A549 (cell line): ENCODE measurements around the gene DPT.

Experiments used
- BCL3 ChIP-seq: fragments of >200 bp; sonication (Bioruptor Twin); formaldehyde crosslinking; IDR thresholded peaks from 3 replicates; pipeline ENCODE4 v1.6.1; 2016
- CHD2 ChIP-seq: fragments of 150-350 bp; IDR thresholded peaks from 2 replicates; pipeline ENCODE4 v1.6.1; 2014; ENCODE audit warnings: low read length; ENCODE audit not compliant: partially characterized antibody
- CTCF ChIP-seq: fragments of >200 bp; sonication (Bioruptor Twin); formaldehyde crosslinking; IDR thresholded peaks from 3 replicates; pipeline ENCODE4 v1.5.1; 2016
- EP300 ChIP-seq, 2 experiments: fragments of >200 bp; sonication (Bioruptor Twin); formaldehyde crosslinking; IDR thresholded peaks; 2 replicates in 1 of 2; 3 replicates in 1 of 2; pipeline ENCODE4 v1.6.1; 2016 to 2017
- JUN ChIP-seq, 2 experiments: fragments of >200 bp; sonication (Bioruptor Twin); formaldehyde crosslinking; IDR thresholded peaks; 2 replicates in 1 of 2; 3 replicates in 1 of 2; pipeline ENCODE4 v1.6.1; 2016 to 2017
- POLR2A ChIP-seq: IDR thresholded peaks from 2 replicates; pipeline ENCODE4 v1.6.1; 2012; ENCODE audit warnings: mild to moderate bottlenecking, low read length
- REST ChIP-seq: fragments of 200-600 bp; sonication (generic); IDR thresholded peaks from 2 replicates; pipeline ENCODE4 v1.6.1; 2016; ENCODE audit warnings: antibody characterized with exemption, mild to moderate bottlenecking, moderate library complexity
- RFX5 ChIP-seq: fragments of 450-650 bp; IDR thresholded peaks from 2 replicates; pipeline ENCODE4 v1.7.1; 2014; ENCODE audit warnings: antibody characterized with exemption, mild to moderate bottlenecking, moderate library complexity
- SREBF2 ChIP-seq: fragments of 450-650 bp; IDR thresholded peaks from 2 replicates; pipeline ENCODE4 v1.6.1; 2014; ENCODE audit warnings: mild to moderate bottlenecking, moderate library complexity
- ZC3H11A ChIP-seq: fragments of 450-650 bp; IDR thresholded peaks from 2 replicates; pipeline ENCODE4 v1.6.1; 2014; ENCODE audit warnings: antibody characterized with exemption, mild to moderate bottlenecking
- ZNF302 ChIP-seq: fragments of 250-450 bp; sonication (Bioruptor Pico); IDR thresholded peaks from 2 replicates; pipeline ENCODE4 v1.9.0; 2021; ENCODE audit warnings: inconsistent platforms, mild to moderate bottlenecking, moderate library complexity

- no peak for TF ChIP-seq SREBF2
- TF ChIP-seq CTCF, result no peak
- no peak for TF ChIP-seq CHD2
- no peak for TF ChIP-seq POLR2A
- TF ChIP-seq JUN (IDR thresholded peaks at IDR 0.05), result no peak
- TF ChIP-seq BCL3, result no peak
- TF ChIP-seq REST, result no peak
- TF ChIP-seq ZNF302 (CRISPR knock-in tag), result no peak
- no peak for TF ChIP-seq EP300 (IDR thresholded peaks at IDR 0.05)
- TF ChIP-seq RFX5, result no peak
- no peak for TF ChIP-seq ZC3H11A
Measured at GRCh38 chr1:168772428-168773060, 43.5 kb upstream of the DPT start.
